ENCODE data around the gene UBE2QL1. TPM values are rescaled to one million over a fixed set of nuclear protein-coding genes. Genes with fewer than 3 reads are reported as not detected.

The UBE2QL1 gene
- total RNA-seq, 2 experiments from 2014 or later = 0.33 to 0.45 TPM

DNA sequence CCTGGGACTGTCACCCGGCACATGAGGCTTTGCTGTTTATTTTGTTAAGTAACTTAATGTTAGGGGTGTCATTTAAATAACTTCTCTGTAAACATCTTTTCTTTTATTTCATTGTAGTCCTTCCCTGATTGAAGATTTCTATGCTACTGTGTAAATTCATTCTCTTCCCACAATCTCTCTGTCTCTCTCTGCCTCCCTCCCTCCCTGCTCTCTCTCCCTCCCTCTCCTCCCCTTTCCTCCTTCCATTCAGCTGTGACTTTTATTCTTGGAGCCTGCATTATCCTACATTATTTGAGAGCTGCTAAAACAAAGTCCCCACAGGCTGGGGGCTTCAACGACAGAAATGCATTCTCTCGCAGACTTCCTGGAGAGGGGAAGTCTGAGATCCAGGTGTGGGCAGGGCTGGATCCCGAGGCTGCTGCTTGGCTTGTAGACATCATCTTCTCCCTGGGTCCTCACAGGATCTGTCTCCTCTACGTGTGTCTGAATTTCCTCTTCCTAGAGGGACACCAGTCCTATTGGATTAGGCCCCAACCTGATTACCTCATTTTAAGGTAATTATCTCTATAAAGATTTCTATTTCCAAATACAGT is 18.4 kb downstream of the UBE2QL1 start:
- TF ChIP-seq, protein P1, sequence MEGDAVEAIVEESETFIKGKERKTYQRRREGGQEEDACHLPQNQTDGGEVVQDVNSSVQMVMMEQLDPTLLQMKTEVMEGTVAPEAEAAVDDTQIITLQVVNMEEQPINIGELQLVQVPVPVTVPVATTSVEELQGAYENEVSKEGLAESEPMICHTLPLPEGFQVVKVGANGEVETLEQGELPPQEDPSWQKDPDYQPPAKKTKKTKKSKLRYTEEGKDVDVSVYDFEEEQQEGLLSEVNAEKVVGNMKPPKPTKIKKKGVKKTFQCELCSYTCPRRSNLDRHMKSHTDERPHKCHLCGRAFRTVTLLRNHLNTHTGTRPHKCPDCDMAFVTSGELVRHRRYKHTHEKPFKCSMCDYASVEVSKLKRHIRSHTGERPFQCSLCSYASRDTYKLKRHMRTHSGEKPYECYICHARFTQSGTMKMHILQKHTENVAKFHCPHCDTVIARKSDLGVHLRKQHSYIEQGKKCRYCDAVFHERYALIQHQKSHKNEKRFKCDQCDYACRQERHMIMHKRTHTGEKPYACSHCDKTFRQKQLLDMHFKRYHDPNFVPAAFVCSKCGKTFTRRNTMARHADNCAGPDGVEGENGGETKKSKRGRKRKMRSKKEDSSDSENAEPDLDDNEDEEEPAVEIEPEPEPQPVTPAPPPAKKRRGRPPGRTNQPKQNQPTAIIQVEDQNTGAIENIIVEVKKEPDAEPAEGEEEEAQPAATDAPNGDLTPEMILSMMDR (IDR thresholded peaks at IDR 0.05) = no peak
- Histone ChIP-seq H3K36me3 (ENCODE audit: insufficient read depth, low read length) (no peaks in the 10 kb centered on the region), H3K4me1 (ENCODE audit: insufficient read depth, low read length) (no peaks in the 10 kb centered on the region), H3K4me3 (ENCODE audit: low read length) (no peak overlapping the region), H3K27ac (ENCODE audit: low read depth in 1 of 2, low read length in 2 of 2) (no peak overlapping the region), H3K27me3 (ENCODE audit: control insufficient read depth in 1 of 2, insufficient read depth in 2 of 2, low read length in 2 of 2) (peaks cover 0 to 6% of the 10 kb centered on the region in 2 experiments), H3K9me3 (ENCODE audit: control insufficient read depth in 1 of 2, insufficient read depth in 1 of 2, low read length in 2 of 2) (peaks cover 0 to 14% of the 10 kb centered on the region in 2 experiments)
- intact Hi-C loops (cut with DNase I, micrococcal nuclease) = no loop called here
- ChIA-PET CTCF (no interaction called here), POLR2A (no interaction called here)
- H3K27me3 Mint-ChIP-seq = peaks cover 35% of the 10 kb centered on the region
- H3K4me1 Mint-ChIP-seq (ENCODE audit: low read depth) = no peaks in the 10 kb centered on the region
- H3K36me3 Mint-ChIP-seq (ENCODE audit: low read depth) = no peaks in the 10 kb centered on the region
- DNase-seq (no peak), ATAC-seq (ENCODE audit: poor library complexity) (no peak)
- H3K9me3 Mint-ChIP-seq = no peaks in the 10 kb centered on the region
- H3K27ac Mint-ChIP-seq = no peak overlapping the region
- H3K4me3 Mint-ChIP-seq = no peak overlapping the region

DNA sequence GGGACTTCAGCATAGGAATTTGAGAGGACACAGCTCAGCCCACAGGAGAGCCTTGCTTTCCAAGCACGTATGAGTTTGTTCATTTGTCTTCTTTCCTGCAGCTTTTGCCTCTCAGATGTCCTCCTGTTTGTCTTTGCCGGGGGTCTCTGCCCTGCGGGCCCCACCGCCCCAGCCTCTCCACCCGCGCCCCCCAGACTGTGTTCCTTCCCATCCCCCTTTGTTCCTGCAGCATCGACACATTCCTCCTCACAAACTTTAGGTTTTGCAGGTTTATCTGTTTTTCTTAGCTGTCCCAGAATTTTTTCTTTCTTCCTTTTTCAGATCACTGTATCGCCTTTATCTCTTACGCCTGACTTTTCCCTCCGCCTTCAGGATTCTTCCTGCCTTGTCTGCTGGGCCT is 18.9 kb downstream of the UBE2QL1 start:
- H3K36me3 Mint-ChIP-seq (ENCODE audit: low read depth) = no peaks in the 10 kb centered on the region
- H3K9me3 Mint-ChIP-seq = no peaks in the 10 kb centered on the region
- peaks cover 0 to 14% of the 10 kb centered on the region in 2 experiments for H3K9me3 ChIP-seq (ENCODE audit: control insufficient read depth in 1 of 2, insufficient read depth in 1 of 2, low read length in 2 of 2)
- peaks cover 35% of the 10 kb centered on the region for H3K27me3 Mint-ChIP-seq
- H3K4me1 Mint-ChIP-seq (ENCODE audit: low read depth) = no peaks in the 10 kb centered on the region
- TF ChIP-seq, protein P1 (IDR thresholded peaks at IDR 0.05) = no peak
- ATAC-seq (ENCODE audit: poor library complexity) = no peak
- no peak overlapping the region for H3K27ac Mint-ChIP-seq
- ChIA-PET CTCF (no interaction called here), POLR2A (no interaction called here)
- H3K4me3 Mint-ChIP-seq = no peak overlapping the region
- DNase-seq = no peak
- H3K27me3 ChIP-seq (ENCODE audit: control insufficient read depth in 1 of 2, insufficient read depth in 2 of 2, low read length in 2 of 2) = peaks cover 0 to 6% of the 10 kb centered on the region in 2 experiments
- no peaks in the 10 kb centered on the region for H3K36me3 ChIP-seq (ENCODE audit: insufficient read depth, low read length)
- no peak overlapping the region for H3K4me3 ChIP-seq (ENCODE audit: low read length)
- intact Hi-C loops (cut with DNase I, micrococcal nuclease) = no loop called here
- no peaks in the 10 kb centered on the region for H3K4me1 ChIP-seq (ENCODE audit: insufficient read depth, low read length)
- H3K27ac ChIP-seq (ENCODE audit: low read depth in 1 of 2, low read length in 2 of 2) = no peak overlapping the region

DNA sequence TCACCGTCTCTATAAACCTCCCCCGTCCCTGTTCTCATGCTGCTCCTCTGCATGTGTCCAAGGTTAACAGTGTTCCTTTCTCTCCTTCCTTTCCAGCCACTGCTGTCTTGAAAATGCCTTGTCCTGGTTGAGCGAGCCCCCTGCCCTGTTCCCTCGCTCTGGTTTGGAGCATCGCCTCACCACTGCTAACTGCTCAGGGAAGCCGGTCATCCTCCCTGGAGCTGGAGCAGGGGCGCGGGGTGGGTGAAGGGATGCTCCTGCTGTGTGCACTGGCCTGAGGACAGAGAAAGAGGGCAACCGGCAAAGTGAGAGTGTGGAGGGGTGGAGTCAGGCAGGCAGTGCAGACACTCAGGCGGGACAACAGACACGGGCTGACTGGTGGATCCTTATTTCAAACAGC is 19.4 kb downstream of the UBE2QL1 start:
- no peak overlapping the region for H3K27ac Mint-ChIP-seq
- H3K4me1 Mint-ChIP-seq (ENCODE audit: low read depth) = no peaks in the 10 kb centered on the region

More for the DNA sequence above, 19.4 kb downstream of the UBE2QL1 start:
- intact Hi-C loops (cut with DNase I, micrococcal nuclease) = no loop called here
- no peak overlapping the region for H3K4me3 Mint-ChIP-seq
- peaks cover 38% of the 10 kb centered on the region for H3K27me3 Mint-ChIP-seq
- no peak for ATAC-seq (ENCODE audit: poor library complexity)
- TF ChIP-seq, protein P1 (IDR thresholded peaks at IDR 0.05) = no peak
- Histone ChIP-seq H3K27me3 (ENCODE audit: control insufficient read depth in 1 of 2, insufficient read depth in 2 of 2, low read length in 2 of 2) (peaks cover 0 to 6% of the 10 kb centered on the region in 2 experiments), H3K9me3 (ENCODE audit: control insufficient read depth in 1 of 2, insufficient read depth in 1 of 2, low read length in 2 of 2) (peaks cover 0 to 14% of the 10 kb centered on the region in 2 experiments), H3K4me1 (ENCODE audit: insufficient read depth, low read length) (no peaks in the 10 kb centered on the region), H3K36me3 (ENCODE audit: insufficient read depth, low read length) (no peaks in the 10 kb centered on the region), H3K4me3 (ENCODE audit: low read length) (no peak overlapping the region), H3K27ac (ENCODE audit: low read depth in 1 of 2, low read length in 2 of 2) (no peak overlapping the region)
- no peaks in the 10 kb centered on the region for H3K9me3 Mint-ChIP-seq
- CTCF ChIA-PET = no interaction called here
- DNase-seq = no peak
- H3K36me3 Mint-ChIP-seq (ENCODE audit: low read depth) = no peaks in the 10 kb centered on the region
- POLR2A ChIA-PET = no interaction called here

Data from CD4-positive, alpha-beta T cell (primary cell).